H1 (cell line): ENCODE data around the gene DOC2A.

Experiments
- CTCF ChIP-seq, 3 experiments: IDR thresholded peaks; 1 replicate in 2 of 3; 2 replicates in 1 of 3; pipeline versions ENCODE4 v1.5.1 to v1.6.1; 2011; ENCODE audit warnings: low read length in 3 of 3, mild to moderate bottlenecking in 3 of 3, inconsistent platforms in 2 of 3, low read depth in 1 of 3, moderate library complexity in 1 of 3; ENCODE audit not compliant: insufficient read depth in 1 of 3; ENCODE audit errors: control extremely low read depth in 1 of 3
- KDM1A ChIP-seq: fragments of 200-600, 300-600 bp; sonication (generic); IDR thresholded peaks from 2 replicates; pipeline ENCODE4 v1.7.1; 2016; ENCODE audit warnings: mild to moderate bottlenecking, low read length, borderline replicate concordance
- MAFK ChIP-seq: IDR thresholded peaks from 2 replicates; pipeline ENCODE4 v1.6.1; 2012; ENCODE audit warnings: low read depth, mild to moderate bottlenecking, improper control_type of control experiment, low read length
- SUZ12 ChIP-seq: fragments of 200-600 bp; sonication (generic); IDR thresholded peaks from 2 replicates; pipeline ENCODE4 v1.6.1; 2012; ENCODE audit warnings: mild to moderate bottlenecking, inconsistent platforms, low read length, moderate library complexity, mixed read lengths
- TF ChIP-seq, protein P1 (sequence below): IDR thresholded peaks from 2 replicates; pipeline ENCODE4 v1.6.1; 2012; ENCODE audit warnings: inconsistent platforms

GRCh38 chr16:30032083-30032819, 21.4 kb upstream of the DOC2A start:
- TF ChIP-seq CTCF (IDR thresholded peaks at IDR 0.05; ENCODE audit: control extremely low read depth in 1 of 3, insufficient read depth in 1 of 3, low read depth in 1 of 3, low read length in 3 of 3) (peak; percentile 71 to 93 (median 89)), SUZ12 (no peak), KDM1A (no peak), MAFK (no peak)
- TF ChIP-seq, protein P1, sequence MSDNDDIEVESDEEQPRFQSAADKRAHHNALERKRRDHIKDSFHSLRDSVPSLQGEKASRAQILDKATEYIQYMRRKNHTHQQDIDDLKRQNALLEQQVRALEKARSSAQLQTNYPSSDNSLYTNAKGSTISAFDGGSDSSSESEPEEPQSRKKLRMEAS, result no peak
